B cell (primary cell): ENCODE measurements around the gene TENM3. TPM values are rescaled to one million over a fixed set of nuclear protein-coding genes. Genes with fewer than 3 reads are reported as not detected.

Source experiments
- ATAC-seq: fragments of 200-7000 bp; cut with Tn5 transposase; one replicate; pipeline ENCODE4 v1.10.0; 2021; ENCODE audit warnings: low read depth, mild to moderate bottlenecking, moderate number of reproducible peaks, moderate library complexity
- CTCF ChIA-PET: fragments of 350-600 bp; sonication (Branson Sonifier 250); formaldehyde crosslinking; loops from one replicate; lab custom pipeline; 2021; ENCODE audit warnings: antibody characterized with exemption, inconsistent platforms; lab: Charles Lee
- POLR2A ChIA-PET: fragments of 350-600 bp; sonication (Branson Sonifier 250); formaldehyde crosslinking; loops from one replicate; lab custom pipeline; 2021; ENCODE audit warnings: antibody characterized with exemption; lab: Charles Lee
- DNase-seq: peaks from one replicate; pipeline ENCODE4 v3.0.0; 2013
- H2AFZ ChIP-seq: 2 replicates; pipeline ENCODE4 v1.6.1; 2012; ENCODE audit warnings: mild to moderate bottlenecking, low read depth, low read length; ENCODE audit not compliant: insufficient read depth, poor library complexity, severe bottlenecking
- H3K27ac ChIP-seq, 2 donors: 1 replicate in 1 of 2; 2 replicates in 1 of 2; pipeline ENCODE4 v1.5.1; 2012 to 2013; ENCODE audit warnings: low read length in 2 of 2, mild to moderate bottlenecking in 2 of 2, moderate library complexity in 1 of 2
- H3K27me3 ChIP-seq, 4 experiments: fragments of 200-600 bp in 1 of 4; sonication (generic) in 1 of 4; replicated peaks in 1 of 4; 1 replicate in 2 of 4; 2 replicates in 2 of 4; pipeline versions ENCODE4 v1.6.1 to v1.7.0; 2013 to 2016; ENCODE audit warnings: low read length in 3 of 4, mild to moderate bottlenecking in 2 of 4, mixed read lengths in 1 of 4, moderate library complexity in 1 of 4; ENCODE audit not compliant: insufficient read depth in 4 of 4, control insufficient read depth in 3 of 4; ENCODE audit errors: control extremely low read depth in 1 of 4
- H3K36me3 ChIP-seq, 2 experiments: replicated peaks in 1 of 2; 1 replicate in 1 of 2; 2 replicates in 1 of 2; pipeline versions ENCODE4 v1.6.1 to v1.7.1; 2013; ENCODE audit warnings: low read length in 1 of 2; ENCODE audit not compliant: insufficient read depth in 2 of 2, control insufficient read depth in 1 of 2; ENCODE audit errors: control extremely low read depth in 1 of 2, extremely low read depth in 1 of 2
- H3K4me1 ChIP-seq, 2 donors: fragments of 200-600 bp in 1 of 2; sonication (generic) in 1 of 2; 1 replicate in 1 of 2; 2 replicates in 1 of 2; pipeline versions ENCODE4 v1.5.1 to v1.6.1; 2013 to 2017; ENCODE audit warnings: low read length in 2 of 2; ENCODE audit not compliant: control insufficient read depth in 2 of 2, insufficient read depth in 2 of 2
- H3K4me2 ChIP-seq: replicated peaks from 2 replicates; pipeline ENCODE3; 2012; ENCODE audit warnings: mild to moderate bottlenecking, low read depth, low read length; ENCODE audit not compliant: poor library complexity, severe bottlenecking
- H3K4me3 ChIP-seq, 5 experiments: fragments of 200-600 bp in 1 of 5; sonication (generic) in 1 of 5; 1 replicate in 3 of 5; 2 replicates in 2 of 5; pipeline versions ENCODE4 v1.5.1 to v1.7.0; 2011 to 2016; ENCODE audit warnings: low read length in 4 of 5, mild to moderate bottlenecking in 4 of 5, low read depth in 2 of 5, control low read depth in 1 of 5, moderate library complexity in 1 of 5; ENCODE audit not compliant: insufficient read depth in 1 of 5; ENCODE audit errors: control extremely low read depth in 1 of 5, extremely low read depth in 1 of 5
- H3K79me2 ChIP-seq: fragments of 200-600 bp; sonication (generic); one replicate; pipeline ENCODE4 v1.6.0; 2016; ENCODE audit warnings: low read length; ENCODE audit not compliant: control insufficient read depth, insufficient read depth
- H3K9ac ChIP-seq: fragments of 200-600 bp; sonication (generic); 2 replicates; pipeline ENCODE4 v1.6.1; 2017; ENCODE audit warnings: mild to moderate bottlenecking, low read length, moderate library complexity
- H3K9me3 ChIP-seq, 3 donors: one replicate each; pipeline versions ENCODE4 v1.6.1 to v1.7.1; 2013; ENCODE audit warnings: low read length in 2 of 3; ENCODE audit not compliant: control insufficient read depth in 2 of 3, insufficient read depth in 1 of 3; ENCODE audit errors: control extremely low read depth in 1 of 3
- H4K20me1 ChIP-seq: 2 replicates; pipeline ENCODE4 v1.6.0; 2012; ENCODE audit warnings: mild to moderate bottlenecking, low read length; ENCODE audit not compliant: insufficient read depth, control insufficient read depth, poor library complexity, severe bottlenecking
- H3K27ac Mint-ChIP-seq: one replicate; pipeline ENCODE4 v1.8.0; 2021; ENCODE audit warnings: mixed read lengths
- H3K27me3 Mint-ChIP-seq: one replicate; pipeline ENCODE4 v1.8.0; 2021; ENCODE audit warnings: mixed read lengths
- H3K4me1 Mint-ChIP-seq: one replicate; pipeline ENCODE4 v1.8.0; 2021; ENCODE audit warnings: mixed read lengths
- H3K4me3 Mint-ChIP-seq: one replicate; pipeline ENCODE4 v1.8.0; 2021; ENCODE audit warnings: mixed read lengths
- H3K9me3 Mint-ChIP-seq: one replicate; pipeline ENCODE4 v1.8.0; 2022; ENCODE audit warnings: mixed read lengths; ENCODE audit not compliant: insufficient read depth
- CTCF ChIP-seq: fragments of 200-600 bp; IDR thresholded peaks from one replicate; pipeline ENCODE4 v1.8.0; 2022; ENCODE audit warnings: antibody characterized with exemption, mild to moderate bottlenecking
- EZH2 ChIP-seq: IDR thresholded peaks from 2 replicates; pipeline ENCODE4 v1.6.1; 2012; ENCODE audit warnings: borderline replicate concordance, low read depth, mild to moderate bottlenecking, moderate library complexity, low read length; ENCODE audit not compliant: insufficient read depth, poor library complexity, severe bottlenecking
- WGBS: methylation state at CpG from one replicate; pipeline ENCODE4 v1.1.5; 2013; ENCODE audit warnings: missing lambda C conversion rate; ENCODE audit not compliant: insufficient coverage; 5-methylcytosine and 5-hydroxymethylcytosine counted together
- intact Hi-C: fragments of 100-400 bp; cut with micrococcal nuclease; formaldehyde crosslinking; loops from one replicate; pipeline ENCODE4 v1.10.0; 2022
- polyA plus RNA-seq: library from polyadenylated mRNA; depleted of rRNA; stranded (reverse); fragments of >200 nt; gene quantifications from 2 replicates; pipeline ENCODE4 v1.2.3, GENCODE V29; 2012
- total RNA-seq, 2 donors: library from RNA; stranded (reverse); fragments of 120-200 nt in 1 of 2; gene quantifications; 1 replicate in 1 of 2; 2 replicates in 1 of 2; pipeline versions ENCODE4 v1.2.3 to v1.2.4, GENCODE V29; 2013 to 2022

Gene TENM3
- total and polyA plus RNA-seq, 2 donors (not counting 1 experiment from before 2014, with no cell fraction given), result not detected

- Histone ChIP-seq H3K27me3 (no peaks in the 10 kb centered on the region), H3K27ac (no peak overlapping the region), H3K36me3 (no peaks in the 10 kb centered on the region), H3K4me2 (no peak overlapping the region), H3K79me2 (no peaks in the 10 kb centered on the region), H3K4me3 (no peak overlapping the region), H3K9me3 (no peaks in the 10 kb centered on the region), H2AFZ (no peak overlapping the region), H4K20me1 (no peaks in the 10 kb centered on the region), H3K9ac (no peak overlapping the region), H3K4me1 (no peaks in the 10 kb centered on the region)
- intact Hi-C loops, result no loop called here
- Mint-ChIP-seq H3K4me3 (no peak overlapping the region), H3K4me1 (no peaks in the 10 kb centered on the region), H3K27ac (no peak overlapping the region), H3K9me3 (no peaks in the 10 kb centered on the region), H3K27me3 (no peaks in the 10 kb centered on the region)
- TF ChIP-seq CTCF (no peak), EZH2 (no peak)
- CTCF ChIA-PET, result no interaction called here
- no CpG with 5 or more reads among the region's 1 CpG for WGBS
- DNase-seq, result no peak
- no peak for ATAC-seq
- POLR2A ChIA-PET, result no interaction called here
These were observed 156.9 kb downstream of the TENM3 start for GRCh38 chr4:182400081-182400480.

GRCh38 chr4:182400790-182401189 lies 157.6 kb downstream of the TENM3 start:
- H3K4me2 ChIP-seq, result no peak overlapping the region
- no peaks in the 10 kb centered on the region for H3K36me3 ChIP-seq
- no peak overlapping the region for H3K4me3 ChIP-seq
- no peak for DNase-seq
- Mint-ChIP-seq H3K4me1 (no peaks in the 10 kb centered on the region), H3K4me3 (no peak overlapping the region), H3K9me3 (no peaks in the 10 kb centered on the region), H3K27me3 (no peaks in the 10 kb centered on the region), H3K27ac (no peak overlapping the region)
- no peaks in the 10 kb centered on the region for H3K9me3 ChIP-seq
- no peak overlapping the region for H3K9ac ChIP-seq
- H4K20me1 ChIP-seq, result no peaks in the 10 kb centered on the region
- H3K27ac ChIP-seq, result no peak overlapping the region
- no peaks in the 10 kb centered on the region for H3K4me1 ChIP-seq
- ChIA-PET CTCF (no interaction called here), POLR2A (no interaction called here)
- no peaks in the 10 kb centered on the region for H3K79me2 ChIP-seq
- H3K27me3 ChIP-seq, result no peaks in the 10 kb centered on the region
- intact Hi-C loops, result no loop called here
- WGBS, result 100% methylated on average over 1 of the region's 7 CpGs
- ATAC-seq, result no peak
- H2AFZ ChIP-seq, result no peak overlapping the region
- no peak for TF ChIP-seq EZH2
- TF ChIP-seq CTCF, result no peak
